ENCODE results near the gene ZNF444.

ZNF444 gene

DNA sequence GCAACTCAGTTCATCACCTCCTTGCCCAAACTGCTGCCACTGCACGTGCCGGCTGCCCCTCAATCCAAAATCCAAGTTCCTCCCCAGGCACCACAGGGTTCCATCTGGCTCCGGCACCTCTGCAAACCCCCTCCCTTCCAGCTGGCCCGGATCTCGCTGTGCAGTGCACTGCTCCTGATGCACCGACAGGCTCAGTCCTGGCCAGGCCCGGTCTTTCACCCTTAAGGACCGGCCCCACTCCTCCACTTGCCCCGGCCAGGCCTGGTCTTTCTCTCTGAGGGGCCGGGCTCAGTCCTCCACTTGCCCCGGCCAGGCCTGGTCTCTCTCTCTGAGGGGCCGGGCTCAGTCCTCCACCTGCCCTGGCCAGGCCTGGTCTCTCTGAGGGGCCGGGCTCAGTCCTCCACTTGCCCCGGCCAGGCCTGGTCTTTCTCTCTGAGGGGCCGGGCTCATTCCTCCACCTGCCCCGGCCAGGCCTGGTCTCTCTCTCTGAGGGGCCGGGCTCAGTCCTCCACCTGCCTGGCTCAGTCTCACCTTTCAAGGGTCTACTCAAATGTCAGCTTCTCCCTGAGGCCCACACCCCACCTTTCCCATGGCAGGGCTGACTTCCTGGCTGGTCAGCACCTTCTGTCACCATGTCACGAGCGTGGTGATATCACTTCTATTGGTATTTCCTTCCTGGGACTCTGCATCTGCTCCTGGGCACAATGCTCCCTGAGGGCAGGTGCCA is 26.9 kb upstream of the ZNF444 start:
- no peak for TF ChIP-seq CTCF (IDR thresholded peaks at IDR 0.05; ENCODE audit: insufficient read depth, low read length, poor library complexity, severe bottlenecking)
- no peak for TF ChIP-seq EZH2phosphoT487 (conservative IDR thresholded peaks at IDR 0.05; ENCODE audit: low read length)
- Histone ChIP-seq H3K9me2 (replicated peaks; ENCODE audit: insufficient read depth, low read length) (no peaks in the 10 kb centered on the region), H2AFZ (ENCODE audit: low read depth, low read length, severe bottlenecking) (no peak overlapping the region), H3K4me3 (ENCODE audit: insufficient read depth, low read length, poor library complexity, severe bottlenecking) (no peak overlapping the region), H3K27ac (ENCODE audit: low read depth, low read length) (no peak overlapping the region), H3K36me3 (ENCODE audit: low read length) (no peaks in the 10 kb centered on the region), H3F3A (ENCODE audit: insufficient read depth) (no peaks in the 10 kb centered on the region), H4K20me1 (ENCODE audit: low read depth, low read length) (no peaks in the 10 kb centered on the region), H3K79me2 (ENCODE audit: insufficient read depth, low read length) (peaks cover 95% of the 10 kb centered on the region), H3K4me2 (ENCODE audit: low read depth, low read length, poor library complexity, severe bottlenecking) (no peak overlapping the region), H3K9me3 (ENCODE audit: insufficient read depth, low read length) (no peaks in the 10 kb centered on the region), H3K9ac (ENCODE audit: low read length) (no peak overlapping the region), H3K27me3 (ENCODE audit: low read length) (no peaks in the 10 kb centered on the region)

DNA sequence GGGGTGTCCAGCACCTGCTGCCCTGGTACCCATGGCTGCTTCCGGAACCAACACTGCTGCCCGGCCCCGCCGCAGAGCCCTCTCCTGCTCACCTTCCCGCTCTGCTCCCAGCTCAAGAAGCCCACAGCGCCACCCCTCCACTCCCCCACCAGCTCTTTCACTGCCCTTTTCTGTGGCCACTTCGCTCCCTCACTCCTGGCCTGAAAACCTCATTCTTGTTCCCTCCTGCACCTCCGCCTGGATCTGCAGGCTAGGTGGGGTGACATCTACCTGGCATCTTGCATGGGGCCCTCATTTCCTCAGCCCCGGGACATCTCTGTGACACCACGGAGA is 26.3 kb upstream of the ZNF444 start:
- peaks cover 96% of the 10 kb centered on the region for H3K79me2 ChIP-seq (ENCODE audit: insufficient read depth, low read length)
- H3K9ac ChIP-seq (ENCODE audit: low read length), result no peak overlapping the region
- H2AFZ ChIP-seq (ENCODE audit: low read depth, low read length, severe bottlenecking), result no peak overlapping the region
- no peaks in the 10 kb centered on the region for H3K27me3 ChIP-seq (ENCODE audit: low read length)
- no peaks in the 10 kb centered on the region for H3K9me3 ChIP-seq (ENCODE audit: insufficient read depth, low read length)
- no peak overlapping the region for H3K4me2 ChIP-seq (ENCODE audit: low read depth, low read length, poor library complexity, severe bottlenecking)
- H4K20me1 ChIP-seq (ENCODE audit: low read depth, low read length), result no peaks in the 10 kb centered on the region
- H3F3A ChIP-seq (ENCODE audit: insufficient read depth), result no peaks in the 10 kb centered on the region
- TF ChIP-seq CTCF (IDR thresholded peaks at IDR 0.05; ENCODE audit: insufficient read depth, low read length, poor library complexity, severe bottlenecking) (no peak), EZH2phosphoT487 (conservative IDR thresholded peaks at IDR 0.05; ENCODE audit: low read length) (no peak)
- H3K27ac ChIP-seq (ENCODE audit: low read depth, low read length), result no peak overlapping the region
- H3K4me3 ChIP-seq (ENCODE audit: insufficient read depth, low read length, poor library complexity, severe bottlenecking), result no peak overlapping the region
- no peaks in the 10 kb centered on the region for H3K36me3 ChIP-seq (ENCODE audit: low read length)
- no peaks in the 10 kb centered on the region for H3K9me2 ChIP-seq (replicated peaks; ENCODE audit: insufficient read depth, low read length)

GRCh38 chr19:56115490-56115889 is 25.6 kb upstream of the ZNF444 start:
- H3K9me2 ChIP-seq (replicated peaks; ENCODE audit: insufficient read depth, low read length), result no peaks in the 10 kb centered on the region
- no peaks in the 10 kb centered on the region for H3K9me3 ChIP-seq (ENCODE audit: insufficient read depth, low read length)
- H3K27ac ChIP-seq (ENCODE audit: low read depth, low read length), result no peak overlapping the region
- H3F3A ChIP-seq (ENCODE audit: insufficient read depth), result no peaks in the 10 kb centered on the region
- no peak overlapping the region for H3K9ac ChIP-seq (ENCODE audit: low read length)
- H2AFZ ChIP-seq (ENCODE audit: low read depth, low read length, severe bottlenecking), result no peak overlapping the region
- peaks cover 96% of the 10 kb centered on the region for H3K79me2 ChIP-seq (ENCODE audit: insufficient read depth, low read length)
- no peaks in the 10 kb centered on the region for H3K27me3 ChIP-seq (ENCODE audit: low read length)
- TF ChIP-seq CTCF (IDR thresholded peaks at IDR 0.05; ENCODE audit: insufficient read depth, low read length, poor library complexity, severe bottlenecking), result no peak
- H3K36me3 ChIP-seq (ENCODE audit: low read length), result no peaks in the 10 kb centered on the region
- no peak overlapping the region for H3K4me3 ChIP-seq (ENCODE audit: insufficient read depth, low read length, poor library complexity, severe bottlenecking)
- H3K4me2 ChIP-seq (ENCODE audit: low read depth, low read length, poor library complexity, severe bottlenecking), result no peak overlapping the region
- H4K20me1 ChIP-seq (ENCODE audit: low read depth, low read length), result no peaks in the 10 kb centered on the region

Data from SU-DHL-6 (cell line).